ENCODE results near the gene DNAH6.

- TF ChIP-seq EZH2phosphoT487 (IDR thresholded peaks at IDR 0.05; ENCODE audit: borderline replicate concordance, low read length) (no peak), CTCF (conservative IDR thresholded peaks at IDR 0.05; ENCODE audit: low read depth, low read length) (no peak)
Measured at GRCh38 chr2:84833481-84834150, 317.3 kb downstream of the DNAH6 start.
